Endothelial cell of umbilical vein (primary cell): ENCODE measurements around the gene SRPX. TPM values are rescaled to one million over a fixed set of nuclear protein-coding genes. Genes with fewer than 3 reads are reported as not detected.

ENCODE experiments used
- BruUV-seq: library from RNA; stranded (reverse); fragments of 400-500 nt; replicated peaks from 2 replicates; lab custom pipeline; 2021; lab: Mats Ljungman, UMichigan
- CTCF ChIA-PET: fragments of 300-600, 350-600 bp; sonication (Branson Sonifier 250); formaldehyde crosslinking; loops from one replicate; lab custom pipeline; 2021; ENCODE audit warnings: antibody characterized with exemption, inconsistent platforms; lab: Charles Lee
- POLR2A ChIA-PET: fragments of 300-600, 350-600 bp; sonication (Branson Sonifier 250); formaldehyde crosslinking; loops from one replicate; lab custom pipeline; 2021; ENCODE audit warnings: antibody characterized with exemption, inconsistent platforms; lab: Charles Lee
- DNase-seq: peaks from one replicate; pipeline ENCODE4 v3.0.0-alpha.2; 2011; ENCODE audit warnings: low read depth, low spot score
- FAIRE-seq: peaks from 2 replicates; lab custom pipeline; 2011; peaks lifted over from hg19 to GRCh38; lab: Jason Lieb, UNC
- H2AFZ ChIP-seq: 2 replicates; pipeline ENCODE4 v1.6.0; 2012; ENCODE audit warnings: low read depth, low read length, control low read depth, inconsistent platforms
- H3K27ac ChIP-seq: 2 replicates; pipeline ENCODE4 v1.5.1; 2011; ENCODE audit warnings: low read depth, mild to moderate bottlenecking, control low read depth, low read length, moderate library complexity; ENCODE audit not compliant: insufficient read depth
- H3K27me3 ChIP-seq, 2 experiments: 2 replicates each; pipeline versions ENCODE4 v1.6.0 to v1.6.1; 2011; ENCODE audit warnings: low read length in 2 of 2, mixed read lengths in 1 of 2; ENCODE audit not compliant: control insufficient read depth in 2 of 2, insufficient read depth in 2 of 2
- H3K36me3 ChIP-seq, 2 experiments: 2 replicates in 1 of 2; 3 replicates in 1 of 2; pipeline ENCODE4 v1.5.1; 2011; ENCODE audit warnings: low read length in 2 of 2, mild to moderate bottlenecking in 1 of 2, moderate library complexity in 1 of 2; ENCODE audit not compliant: control insufficient read depth in 2 of 2, insufficient read depth in 2 of 2; ENCODE audit errors: extremely low read depth in 1 of 2
- H3K4me1 ChIP-seq: 3 replicates; pipeline ENCODE4 v1.5.1; 2011; ENCODE audit warnings: mild to moderate bottlenecking, low read length; ENCODE audit not compliant: control insufficient read depth, insufficient read depth; ENCODE audit errors: extremely low read depth
- H3K4me2 ChIP-seq: 2 replicates; pipeline ENCODE4 v1.6.1; 2011; ENCODE audit warnings: low read length, control low read depth, mixed read lengths; ENCODE audit not compliant: insufficient read depth
- H3K4me3 ChIP-seq, 3 experiments: fragments of 200-600 bp in 1 of 3; sonication (generic), shearing (Covaris generic) in 1 of 3; replicated peaks in 1 of 3; 2 replicates each; pipeline ENCODE4 v1.5.1; 2011 to 2016; ENCODE audit warnings: control low read depth in 3 of 3, low read length in 3 of 3, mild to moderate bottlenecking in 2 of 3, inconsistent platforms in 1 of 3, low read depth in 1 of 3, moderate library complexity in 1 of 3; ENCODE audit not compliant: insufficient read depth in 1 of 3
- H3K79me2 ChIP-seq: 2 replicates; pipeline ENCODE4 v1.6.0; 2012; ENCODE audit warnings: low read length, inconsistent platforms; ENCODE audit not compliant: control insufficient read depth, insufficient read depth
- H3K9ac ChIP-seq: replicated peaks from 2 replicates; pipeline ENCODE3; 2011; ENCODE audit warnings: low read length, control low read depth; ENCODE audit not compliant: insufficient read depth; ENCODE audit errors: extremely low read depth
- H3K9me1 ChIP-seq: replicated peaks from 3 replicates; pipeline ENCODE4 v1.6.0; 2011; ENCODE audit warnings: mild to moderate bottlenecking, low read length; ENCODE audit not compliant: control insufficient read depth, insufficient read depth; ENCODE audit errors: extremely low read depth
- H3K9me3 ChIP-seq: replicated peaks from 2 replicates; pipeline ENCODE4 v1.5.1; 2012; ENCODE audit warnings: low read length, inconsistent platforms; ENCODE audit not compliant: control insufficient read depth, insufficient read depth
- H4K20me1 ChIP-seq: replicated peaks from 2 replicates; pipeline ENCODE3; 2011; ENCODE audit warnings: mild to moderate bottlenecking, low read length; ENCODE audit not compliant: control insufficient read depth, insufficient read depth; ENCODE audit errors: extremely low read depth
- CTCF ChIP-seq, 2 donors: IDR thresholded peaks; 1 replicate in 1 of 2; 2 replicates in 1 of 2; pipeline ENCODE4 v1.5.1; 2011; ENCODE audit warnings: low read length in 2 of 2, mild to moderate bottlenecking in 2 of 2, moderate library complexity in 2 of 2, control low read depth in 1 of 2, inconsistent platforms in 1 of 2, low read depth in 1 of 2; ENCODE audit not compliant: insufficient read depth in 1 of 2; ENCODE audit errors: extremely low read depth in 1 of 2
- EZH2 ChIP-seq: IDR thresholded peaks from 2 replicates; pipeline ENCODE4 v1.6.1; 2012; ENCODE audit warnings: borderline replicate concordance, low read depth, mild to moderate bottlenecking, moderate library complexity, low read length, inconsistent platforms; ENCODE audit not compliant: severe bottlenecking
- FOS ChIP-seq: IDR thresholded peaks from 2 replicates; pipeline ENCODE4 v1.6.1; 2011; ENCODE audit warnings: mild to moderate bottlenecking, low read length, moderate library complexity, borderline replicate concordance; ENCODE audit not compliant: insufficient read depth
- GATA2 ChIP-seq: IDR thresholded peaks from 2 replicates; pipeline ENCODE4 v1.7.0; 2011; ENCODE audit warnings: low read depth, mild to moderate bottlenecking, moderate library complexity, mixed read lengths, low read length; ENCODE audit not compliant: insufficient read length, insufficient read depth
- JUN ChIP-seq: IDR thresholded peaks from 2 replicates; pipeline ENCODE4 v1.6.1; 2011; ENCODE audit warnings: borderline replicate concordance, low read depth; ENCODE audit not compliant: insufficient read length, insufficient read depth
- MYC ChIP-seq: IDR thresholded peaks from one replicate; pipeline ENCODE4 v1.6.1; 2011; ENCODE audit warnings: mild to moderate bottlenecking, low read depth, low read length
- POLR2A ChIP-seq: IDR thresholded peaks from 2 replicates; pipeline ENCODE4 v1.6.1; 2012; ENCODE audit warnings: low read depth, mild to moderate bottlenecking, control low read depth, low read length
- POLR2AphosphoS5 ChIP-seq: IDR thresholded peaks from 2 replicates; pipeline ENCODE4 v1.6.1; 2012; ENCODE audit warnings: low read depth, mild to moderate bottlenecking, control low read depth, low read length, moderate library complexity; ENCODE audit not compliant: insufficient read depth
- dilution Hi-C: fragments of 300-500 bp; cut with MboI; formaldehyde crosslinking; loops from one replicate; pipeline ENCODE4 v1.15.0; 2019; ENCODE audit warnings: low sequenced_read_pairs; ENCODE audit not compliant: extremely low pct_ligation_motif_present
- intact Hi-C: fragments of 100-400 bp; cut with micrococcal nuclease; formaldehyde crosslinking; loops from one replicate; pipeline ENCODE4 v1.10.0; 2022
- polyA plus RNA-seq, 4 experiments: library from polyadenylated mRNA; depleted of rRNA in 3 of 4; stranded (reverse) in 3 of 4; unstranded in 1 of 4; fragments of >200 nt; gene quantifications; 2 replicates each; pipeline versions ENCODE4 v1.2.1 to v1.2.3, GENCODE V29; 2011 to 2012; ENCODE audit warnings: missing spikeins in 1 of 4
- total RNA-seq: library from RNA; stranded (reverse); gene quantifications from 2 replicates; pipeline ENCODE4 v1.2.3, GENCODE V29; 2021
- TF ChIP-seq, protein P1 (sequence below): IDR thresholded peaks from 2 replicates; pipeline ENCODE4 v1.6.1; 2011; ENCODE audit not compliant: insufficient read depth, insufficient read length

The SRPX gene
- total and polyA plus RNA-seq, 2 donors (not counting 3 experiments of a cell fraction or from before 2014, with no cell fraction given), result 104 to 140 TPM

DNA sequence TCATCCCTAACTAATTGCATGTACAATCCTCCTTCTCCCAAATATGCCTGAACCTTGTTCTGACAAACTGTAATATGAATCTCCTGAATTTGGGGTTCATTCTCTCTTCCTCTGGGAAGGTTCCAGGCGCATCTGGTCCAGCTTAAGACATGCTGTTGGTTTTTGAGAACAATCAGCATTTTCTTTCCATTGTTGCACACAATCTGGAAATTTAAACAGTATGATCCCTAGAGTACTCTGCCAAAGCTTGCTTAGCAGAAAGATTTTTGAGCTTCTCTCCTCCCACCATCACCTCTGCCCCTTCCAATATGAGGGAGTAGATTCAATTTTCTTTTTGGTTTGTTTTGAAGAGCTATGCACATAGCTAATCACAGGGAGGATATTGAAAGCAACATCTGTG is 50.1 kb downstream of the SRPX start:
- no peaks in the 10 kb centered on the region for H3K4me1 ChIP-seq
- ChIA-PET POLR2A (no interaction called here), CTCF (interaction anchor here (2.4 kb wide), 1 partner anchor 425 kb away, joined by 7 read pairs; no protein-coding TSS in a partner anchor)
- intact Hi-C loops (loop anchor here (10.0 kb wide), 1 partner anchor 326 kb away; the partner anchor contains the start of gene DYNLT3), dilution Hi-C loops (no loop called here)
- no peak overlapping the region for H3K9ac ChIP-seq
- no peak overlapping the region for H3K4me2 ChIP-seq
- no peaks in the 10 kb centered on the region for H3K27me3 ChIP-seq
- H3K36me3 ChIP-seq, result peaks cover 2 to 3% of the 10 kb centered on the region in 2 experiments
- no peak for FAIRE-seq
- no peaks in the 10 kb centered on the region for H3K79me2 ChIP-seq
- no peaks in the 10 kb centered on the region for H4K20me1 ChIP-seq
- no peak overlapping the region for H3K4me3 ChIP-seq
- H3K9me1 ChIP-seq, result no peaks in the 10 kb centered on the region
- TF ChIP-seq EZH2, result no peak
- no peak for TF ChIP-seq POLR2A
- no peak for TF ChIP-seq CTCF (IDR thresholded peaks at IDR 0.05; ENCODE audit: extremely low read depth in 1 of 2, insufficient read depth in 1 of 2, low read depth in 1 of 2, low read length in 2 of 2)
- TF ChIP-seq, protein P1, sequence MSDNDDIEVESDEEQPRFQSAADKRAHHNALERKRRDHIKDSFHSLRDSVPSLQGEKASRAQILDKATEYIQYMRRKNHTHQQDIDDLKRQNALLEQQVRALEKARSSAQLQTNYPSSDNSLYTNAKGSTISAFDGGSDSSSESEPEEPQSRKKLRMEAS, result no peak
- TF ChIP-seq JUN, result no peak
- no peak for TF ChIP-seq POLR2AphosphoS5
- no peak for TF ChIP-seq GATA2
- no peak for TF ChIP-seq MYC
- no peak for TF ChIP-seq FOS
- H3K9me3 ChIP-seq, result no peaks in the 10 kb centered on the region
- H3K27ac ChIP-seq, result no peak overlapping the region
- no TSS peak for BruUV-seq
- no peak for DNase-seq
- H2AFZ ChIP-seq, result no peak overlapping the region
